Endothelial cell of umbilical vein (primary cell): ENCODE results near the gene QPCTL.

ENCODE experiments used
- EZH2 ChIP-seq: IDR thresholded peaks from 2 replicates; pipeline ENCODE4 v1.6.1; 2012; ENCODE audit warnings: borderline replicate concordance, low read depth, mild to moderate bottlenecking, moderate library complexity, low read length, inconsistent platforms; ENCODE audit not compliant: severe bottlenecking
- FOS ChIP-seq: IDR thresholded peaks from 2 replicates; pipeline ENCODE4 v1.6.1; 2011; ENCODE audit warnings: mild to moderate bottlenecking, low read length, moderate library complexity, borderline replicate concordance; ENCODE audit not compliant: insufficient read depth
- GATA2 ChIP-seq: IDR thresholded peaks from 2 replicates; pipeline ENCODE4 v1.7.0; 2011; ENCODE audit warnings: low read depth, mild to moderate bottlenecking, moderate library complexity, mixed read lengths, low read length; ENCODE audit not compliant: insufficient read length, insufficient read depth
- JUN ChIP-seq: IDR thresholded peaks from 2 replicates; pipeline ENCODE4 v1.6.1; 2011; ENCODE audit warnings: borderline replicate concordance, low read depth; ENCODE audit not compliant: insufficient read length, insufficient read depth
- MYC ChIP-seq: IDR thresholded peaks from one replicate; pipeline ENCODE4 v1.6.1; 2011; ENCODE audit warnings: mild to moderate bottlenecking, low read depth, low read length
- POLR2A ChIP-seq: IDR thresholded peaks from 2 replicates; pipeline ENCODE4 v1.6.1; 2012; ENCODE audit warnings: low read depth, mild to moderate bottlenecking, control low read depth, low read length
- POLR2AphosphoS5 ChIP-seq: IDR thresholded peaks from 2 replicates; pipeline ENCODE4 v1.6.1; 2012; ENCODE audit warnings: low read depth, mild to moderate bottlenecking, control low read depth, low read length, moderate library complexity; ENCODE audit not compliant: insufficient read depth
- TF ChIP-seq, protein P1 (sequence below), 2 donors: IDR thresholded peaks; 1 replicate in 1 of 2; 2 replicates in 1 of 2; pipeline ENCODE4 v1.5.1; 2011; ENCODE audit warnings: low read length in 2 of 2, mild to moderate bottlenecking in 2 of 2, moderate library complexity in 2 of 2, control low read depth in 1 of 2, inconsistent platforms in 1 of 2, low read depth in 1 of 2; ENCODE audit not compliant: insufficient read depth in 1 of 2; ENCODE audit errors: extremely low read depth in 1 of 2
- TF ChIP-seq, protein P2 (sequence below): IDR thresholded peaks from 2 replicates; pipeline ENCODE4 v1.6.1; 2011; ENCODE audit not compliant: insufficient read depth, insufficient read length

DNA sequence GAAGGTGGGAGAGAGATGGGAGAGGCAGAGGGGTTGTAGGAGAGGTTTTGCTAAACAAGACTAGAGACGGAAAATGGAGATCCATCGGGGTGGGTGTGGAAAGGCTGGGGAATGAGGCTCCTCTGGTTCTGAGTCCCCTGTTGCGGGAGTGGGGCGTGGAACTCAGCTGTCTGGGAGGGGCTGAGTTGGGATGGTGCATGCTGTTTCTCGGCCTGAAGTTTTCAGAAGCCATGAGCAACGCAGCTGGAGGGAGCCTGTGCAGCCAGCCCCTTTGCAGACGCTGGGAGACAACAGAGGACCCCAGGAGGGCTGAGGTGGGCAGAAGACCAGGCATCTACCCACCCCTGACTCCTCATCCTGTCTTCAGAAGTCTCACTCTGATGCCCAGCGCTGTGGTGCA lies 31.8 kb upstream of the QPCTL start:
- TF ChIP-seq, protein P1, sequence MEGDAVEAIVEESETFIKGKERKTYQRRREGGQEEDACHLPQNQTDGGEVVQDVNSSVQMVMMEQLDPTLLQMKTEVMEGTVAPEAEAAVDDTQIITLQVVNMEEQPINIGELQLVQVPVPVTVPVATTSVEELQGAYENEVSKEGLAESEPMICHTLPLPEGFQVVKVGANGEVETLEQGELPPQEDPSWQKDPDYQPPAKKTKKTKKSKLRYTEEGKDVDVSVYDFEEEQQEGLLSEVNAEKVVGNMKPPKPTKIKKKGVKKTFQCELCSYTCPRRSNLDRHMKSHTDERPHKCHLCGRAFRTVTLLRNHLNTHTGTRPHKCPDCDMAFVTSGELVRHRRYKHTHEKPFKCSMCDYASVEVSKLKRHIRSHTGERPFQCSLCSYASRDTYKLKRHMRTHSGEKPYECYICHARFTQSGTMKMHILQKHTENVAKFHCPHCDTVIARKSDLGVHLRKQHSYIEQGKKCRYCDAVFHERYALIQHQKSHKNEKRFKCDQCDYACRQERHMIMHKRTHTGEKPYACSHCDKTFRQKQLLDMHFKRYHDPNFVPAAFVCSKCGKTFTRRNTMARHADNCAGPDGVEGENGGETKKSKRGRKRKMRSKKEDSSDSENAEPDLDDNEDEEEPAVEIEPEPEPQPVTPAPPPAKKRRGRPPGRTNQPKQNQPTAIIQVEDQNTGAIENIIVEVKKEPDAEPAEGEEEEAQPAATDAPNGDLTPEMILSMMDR (IDR thresholded peaks at IDR 0.05; ENCODE audit: extremely low read depth in 1 of 2, insufficient read depth in 1 of 2, low read depth in 1 of 2, low read length in 2 of 2), result no peak
- TF ChIP-seq, protein P2, sequence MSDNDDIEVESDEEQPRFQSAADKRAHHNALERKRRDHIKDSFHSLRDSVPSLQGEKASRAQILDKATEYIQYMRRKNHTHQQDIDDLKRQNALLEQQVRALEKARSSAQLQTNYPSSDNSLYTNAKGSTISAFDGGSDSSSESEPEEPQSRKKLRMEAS, result no peak
- no peak for TF ChIP-seq POLR2A
- no peak for TF ChIP-seq JUN
- no peak for TF ChIP-seq POLR2AphosphoS5
- TF ChIP-seq EZH2, result no peak
- no peak for TF ChIP-seq GATA2
- no peak for TF ChIP-seq FOS
- no peak for TF ChIP-seq MYC
